NOMO-1 (cell line): ENCODE data around the gene MYO1E.
"Not testable (repeated sequence)": the region's sequence is repeated elsewhere in the genome, so short reads cannot be mapped to it uniquely, and the experiment has no call there.

ENCODE experiments used
- DNase-seq, 2 experiments: peaks; one replicate each; lab custom pipeline; 2025; ENCODE audit not compliant: unreplicated experiment in 2 of 2; lab: John Stamatoyannopoulos, UW

Gene MYO1E

DNA sequence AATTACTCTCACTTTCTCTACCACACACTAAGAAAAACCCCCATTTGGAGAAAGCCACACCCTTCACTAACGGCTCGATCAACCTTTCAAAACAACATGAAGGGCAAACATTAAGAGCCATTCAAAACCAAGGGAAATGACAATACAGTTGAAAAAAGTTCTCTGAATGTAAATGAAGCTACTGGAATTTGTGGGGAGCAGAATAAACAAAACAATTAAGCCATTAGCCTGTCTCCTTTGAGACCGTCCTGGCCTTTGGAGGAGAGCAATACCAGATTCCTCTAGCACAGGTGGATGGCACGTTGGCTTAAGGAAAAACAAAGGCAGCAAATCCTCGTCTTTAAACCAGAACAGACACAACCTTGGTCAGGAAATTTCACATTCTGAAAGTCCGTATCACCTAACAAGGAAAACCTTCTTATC, 18.7 kb downstream of the MYO1E start:
- DNase-seq: no peak

DNA sequence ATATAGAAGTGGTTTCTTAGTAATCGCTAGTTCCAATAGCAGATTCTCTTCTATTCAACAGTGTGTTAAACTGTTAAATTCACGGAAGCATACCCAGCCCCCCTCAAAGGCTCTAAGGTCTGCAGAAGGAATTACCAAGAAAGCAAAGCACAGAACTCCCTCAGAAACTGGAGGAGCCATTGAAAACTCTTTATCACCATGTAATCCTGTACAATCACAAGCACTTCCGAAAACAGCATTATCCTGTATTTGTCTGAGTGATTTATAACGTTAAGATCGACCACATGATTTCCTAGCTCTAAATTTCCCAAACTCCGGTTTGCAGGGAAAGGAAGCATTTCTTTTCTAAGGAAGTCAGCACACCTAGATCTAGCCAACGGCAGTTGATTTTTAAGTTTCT, 20.0 kb downstream of the MYO1E start:
- DNase-seq: no peak

DNA sequence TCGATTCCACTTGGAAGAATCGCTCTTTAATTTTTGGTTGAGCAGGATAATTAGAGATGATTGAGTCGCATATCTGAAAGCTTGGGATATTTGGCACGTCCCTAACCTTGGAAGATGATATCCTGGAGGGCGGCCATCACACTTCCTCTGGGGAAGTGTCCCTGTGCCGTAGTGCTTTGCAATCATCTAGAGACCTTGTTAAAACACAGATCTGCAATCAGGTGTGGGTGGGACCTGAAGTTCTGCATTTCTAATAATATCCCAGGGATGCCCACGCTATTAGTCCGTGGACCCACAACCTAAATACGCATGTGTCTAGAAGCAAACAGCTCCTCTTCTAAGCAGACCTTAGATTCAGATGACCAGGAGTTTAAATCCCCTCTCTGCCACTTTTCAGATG, 20.5 kb downstream of the MYO1E start:
- no peak for DNase-seq

DNA sequence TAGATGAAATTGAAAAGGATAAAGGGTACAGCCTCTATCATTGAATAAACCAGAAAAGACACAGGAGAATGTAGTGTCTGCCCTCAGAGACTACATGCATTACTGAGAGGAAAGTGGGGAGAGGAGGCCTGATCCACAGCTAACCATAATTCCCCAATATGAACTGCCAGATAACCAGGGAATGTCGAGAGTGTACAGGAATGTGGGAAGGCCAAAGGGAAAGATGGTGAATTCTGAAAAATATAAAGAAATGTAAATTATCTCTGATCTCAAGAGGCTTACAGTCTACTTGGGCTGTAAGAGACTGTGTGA, 22.3 kb downstream of the MYO1E start:
- DNase-seq: no peak

DNA sequence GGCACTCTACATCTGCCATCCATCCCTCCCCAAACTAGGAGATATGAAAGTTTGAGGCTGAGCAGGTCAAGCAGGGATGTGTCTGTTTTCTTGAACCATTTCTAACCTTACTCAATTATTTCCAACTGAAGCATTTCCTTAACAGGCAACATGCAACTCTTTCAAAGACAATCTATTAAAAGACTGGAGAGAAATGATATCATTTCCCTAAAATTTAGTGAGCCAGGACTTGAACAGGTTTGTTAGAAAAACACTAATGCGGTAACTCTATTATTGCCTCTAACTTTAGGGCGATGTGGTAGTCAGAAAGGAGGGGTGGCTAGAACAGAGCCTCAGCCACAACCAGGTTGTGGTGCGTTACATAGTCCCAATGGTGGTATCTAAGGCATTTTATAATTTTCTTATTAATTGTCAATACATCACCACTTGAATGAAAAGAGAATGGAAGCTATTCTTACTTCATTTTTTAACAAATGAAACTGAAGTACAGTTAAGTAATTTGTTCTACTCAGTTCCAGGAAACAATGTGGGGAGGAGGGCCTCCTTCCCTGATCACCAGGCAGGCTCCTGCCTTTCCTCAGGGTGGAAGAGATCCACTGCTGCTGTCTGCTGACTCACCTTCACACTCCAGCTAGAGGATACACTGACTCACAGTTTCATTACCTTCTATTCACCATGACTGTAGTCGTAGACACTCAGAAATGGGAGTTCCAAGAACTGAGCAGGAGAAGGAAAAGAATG, 22.8 kb downstream of the MYO1E start:
- peak in 1 of 2 experiments; percentile 61 for DNase-seq

DNA sequence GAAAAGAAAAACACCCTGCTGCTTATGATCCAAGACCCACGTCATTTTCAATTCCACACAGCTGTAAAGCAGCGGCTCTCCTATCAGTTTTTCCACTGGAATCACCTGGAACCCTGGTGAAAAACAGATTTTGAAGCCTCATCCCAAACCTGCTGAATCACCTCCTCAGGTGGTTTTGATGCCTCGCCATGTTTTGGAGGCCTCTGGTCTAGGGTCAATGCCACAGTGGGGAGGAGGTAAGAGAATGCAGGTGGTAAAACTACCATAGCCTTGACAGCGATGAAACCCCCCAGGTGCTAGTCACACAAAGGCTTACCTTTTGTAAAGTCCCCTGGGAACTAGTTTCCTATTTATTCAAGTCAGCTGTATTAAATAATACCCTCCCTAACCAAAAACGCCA, 24.8 kb downstream of the MYO1E start:
- no peak for DNase-seq

DNA sequence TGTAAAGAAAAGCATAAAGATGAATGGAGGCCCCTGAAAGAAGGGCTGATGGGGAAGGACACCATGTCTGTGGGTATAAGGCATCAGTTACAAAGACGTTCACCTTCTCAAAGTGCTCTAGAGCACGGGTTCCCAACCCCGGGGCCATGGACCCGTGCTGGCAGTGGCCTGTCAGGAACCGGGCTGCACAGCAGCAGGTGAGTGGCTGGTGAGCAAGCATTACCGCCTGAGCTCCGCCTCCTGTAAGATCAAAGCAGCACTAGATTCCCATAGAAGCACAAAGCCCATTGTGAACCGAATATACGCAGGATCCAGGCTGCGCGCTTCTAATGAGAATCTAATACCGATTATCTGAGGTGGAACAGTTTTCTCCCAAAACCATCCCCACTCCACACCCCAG, 25.7 kb downstream of the MYO1E start:
- no peak for DNase-seq

DNA sequence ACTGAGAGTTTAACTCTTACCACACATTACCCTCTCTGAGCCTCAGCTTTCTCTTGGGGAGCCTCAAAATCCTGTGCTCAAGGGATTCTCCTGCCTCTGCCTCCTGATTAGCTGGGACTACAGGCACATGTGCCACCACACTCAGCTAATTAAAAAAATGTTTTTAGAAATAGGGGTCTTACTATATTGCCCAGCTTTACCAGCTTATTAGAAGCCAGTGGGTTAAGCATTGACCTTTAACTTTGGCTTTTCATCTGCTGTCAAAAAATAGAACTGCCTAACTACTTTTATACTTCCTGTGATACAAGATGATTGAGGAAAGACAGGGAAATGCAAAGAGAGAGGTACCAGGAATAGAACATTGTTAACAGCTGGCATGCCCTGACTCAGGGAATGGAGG, 27.3 kb downstream of the MYO1E start:
- no peak for DNase-seq

DNA sequence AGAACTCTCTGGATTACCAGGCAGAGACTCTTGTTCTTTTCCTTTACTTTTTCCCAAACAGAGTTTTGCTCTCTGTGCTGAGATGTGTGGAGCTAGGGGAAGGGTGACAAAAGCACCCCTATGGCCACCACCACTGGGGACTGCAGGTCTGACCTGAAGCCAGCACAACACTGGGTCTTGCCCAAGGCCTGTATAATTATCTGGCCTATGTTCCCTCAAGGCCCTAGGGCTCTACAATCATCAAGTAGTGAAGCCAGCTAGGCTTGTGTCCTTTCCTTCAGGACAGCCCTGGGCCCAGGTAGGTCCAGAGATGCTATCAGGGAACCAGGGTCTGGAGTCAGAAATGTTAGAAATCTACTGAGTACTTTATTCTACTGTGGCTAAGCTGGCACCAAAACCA, 28.4 kb downstream of the MYO1E start:
- DNase-seq: no peak

DNA sequence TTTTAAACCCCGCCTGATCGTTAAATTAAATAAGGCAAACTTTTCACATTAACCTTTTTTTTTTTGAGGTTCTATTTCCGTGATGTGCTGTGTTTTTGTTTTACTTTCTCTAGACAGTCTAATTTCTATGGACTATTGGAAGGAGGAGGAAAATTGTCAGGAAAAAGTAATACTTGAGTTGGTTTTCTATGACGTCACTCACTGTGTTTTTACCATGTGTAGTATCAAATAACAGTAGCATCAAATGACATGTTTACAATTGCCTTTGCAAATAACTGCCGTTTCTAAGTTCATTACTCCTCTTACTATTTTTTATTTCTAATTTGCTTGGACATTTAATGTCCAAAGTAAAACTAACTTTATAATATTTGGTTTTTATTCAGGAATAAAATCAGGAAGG, 32.3 kb downstream of the MYO1E start:
- DNase-seq: no peak

DNA sequence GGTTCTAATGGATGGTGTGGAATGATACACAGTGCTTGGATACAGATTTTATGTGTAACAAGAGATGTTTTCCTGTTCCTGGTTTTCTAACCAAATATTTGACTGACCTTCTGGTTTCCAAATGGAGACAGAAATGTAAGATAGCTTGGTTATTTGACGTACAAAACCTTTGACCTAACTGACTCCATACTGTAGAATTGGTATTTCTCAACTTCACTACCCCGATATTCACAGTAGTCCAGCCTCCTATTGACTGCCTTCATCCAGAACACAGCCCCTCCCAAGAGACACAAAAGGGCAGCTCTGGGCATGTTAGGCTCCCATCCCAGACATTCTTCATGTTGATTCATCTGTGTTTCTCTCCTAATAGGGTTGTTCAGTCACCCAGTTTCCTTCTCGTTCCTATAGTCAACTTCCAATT, 33.4 kb downstream of the MYO1E start:
- no peak for DNase-seq

DNA sequence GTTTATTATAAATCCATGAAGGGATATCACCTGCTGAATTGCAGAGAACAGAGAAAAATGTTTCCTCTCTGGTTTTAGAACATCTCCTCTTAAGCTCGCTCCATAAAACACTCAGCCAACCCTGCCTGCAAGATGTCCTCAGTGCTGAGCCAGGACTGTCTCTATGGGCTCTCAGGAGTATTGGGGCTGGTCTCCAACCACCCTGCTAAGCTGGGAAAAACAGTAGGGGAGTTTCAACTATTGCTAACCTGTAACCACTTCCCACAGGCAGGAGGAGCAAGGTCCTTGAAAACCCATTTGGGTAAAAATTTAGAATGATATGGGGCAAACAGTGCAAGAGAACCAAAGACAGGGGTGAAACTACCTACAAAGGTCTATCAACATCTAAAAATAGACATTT, 34.3 kb downstream of the MYO1E start:
- no peak for DNase-seq

DNA sequence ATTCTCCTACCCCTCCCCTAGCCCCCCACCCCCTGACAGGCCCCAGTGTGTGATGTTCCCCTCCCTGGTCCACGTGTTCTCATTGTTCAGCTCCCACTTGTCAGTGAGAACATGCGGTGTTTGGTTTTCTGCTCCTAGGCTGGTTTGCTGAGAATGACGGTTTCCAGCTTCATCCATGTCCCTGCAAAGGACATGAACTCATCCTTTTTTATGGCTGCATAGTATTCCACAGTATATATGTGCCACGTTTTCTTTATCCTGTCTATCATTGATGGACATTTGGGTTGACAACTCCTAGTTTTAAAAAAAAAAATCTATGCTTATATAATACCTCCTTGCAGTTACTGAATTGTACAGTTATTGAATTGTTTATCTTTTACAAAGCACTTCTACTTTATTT, 35.9 kb downstream of the MYO1E start:
- DNase-seq: not testable (repeated sequence)

DNA sequence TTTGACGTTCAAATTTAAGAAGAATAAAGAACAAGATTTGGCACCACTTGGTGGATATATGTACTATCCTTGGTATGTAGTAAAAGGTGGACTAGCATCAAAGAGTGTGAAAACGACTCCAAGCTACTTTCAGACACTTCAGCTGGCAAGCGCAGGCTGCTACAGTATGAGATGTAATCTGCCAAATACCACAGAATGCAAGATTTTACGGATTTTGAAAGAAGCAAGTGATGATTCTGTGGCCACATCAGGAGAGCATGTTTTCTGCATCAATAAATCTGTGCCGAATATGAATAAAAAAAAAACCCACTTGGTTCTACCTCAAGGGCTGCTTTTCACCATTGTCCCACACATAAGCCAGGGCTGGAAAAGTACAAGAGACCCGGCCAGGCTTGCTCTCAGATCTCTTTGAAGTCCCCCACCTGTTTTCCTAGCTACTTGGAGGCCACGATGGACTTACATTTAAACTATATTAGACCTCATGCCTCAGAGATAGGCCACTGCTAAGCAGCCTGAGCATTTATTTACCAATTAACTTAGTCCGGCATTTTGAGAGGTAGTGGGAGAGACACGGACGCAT, 37.4 kb downstream of the MYO1E start:
- no peak for DNase-seq

DNA sequence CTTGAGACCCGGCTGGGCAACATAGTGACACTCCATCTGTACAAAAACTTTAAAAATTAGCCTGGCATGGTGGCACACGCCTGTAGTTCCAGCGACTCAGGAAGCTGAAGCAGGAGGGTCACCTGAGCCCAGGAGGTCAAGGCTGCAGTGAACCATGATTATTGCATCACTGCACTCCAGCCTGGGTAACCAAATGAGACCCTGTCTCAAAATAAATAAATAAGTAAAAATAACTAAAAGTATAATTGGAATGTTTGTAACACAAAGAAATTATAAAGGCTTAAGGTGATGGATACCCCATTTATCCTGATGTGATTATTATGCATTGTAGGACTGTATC, 38.6 kb downstream of the MYO1E start:
- no peak for DNase-seq

DNA sequence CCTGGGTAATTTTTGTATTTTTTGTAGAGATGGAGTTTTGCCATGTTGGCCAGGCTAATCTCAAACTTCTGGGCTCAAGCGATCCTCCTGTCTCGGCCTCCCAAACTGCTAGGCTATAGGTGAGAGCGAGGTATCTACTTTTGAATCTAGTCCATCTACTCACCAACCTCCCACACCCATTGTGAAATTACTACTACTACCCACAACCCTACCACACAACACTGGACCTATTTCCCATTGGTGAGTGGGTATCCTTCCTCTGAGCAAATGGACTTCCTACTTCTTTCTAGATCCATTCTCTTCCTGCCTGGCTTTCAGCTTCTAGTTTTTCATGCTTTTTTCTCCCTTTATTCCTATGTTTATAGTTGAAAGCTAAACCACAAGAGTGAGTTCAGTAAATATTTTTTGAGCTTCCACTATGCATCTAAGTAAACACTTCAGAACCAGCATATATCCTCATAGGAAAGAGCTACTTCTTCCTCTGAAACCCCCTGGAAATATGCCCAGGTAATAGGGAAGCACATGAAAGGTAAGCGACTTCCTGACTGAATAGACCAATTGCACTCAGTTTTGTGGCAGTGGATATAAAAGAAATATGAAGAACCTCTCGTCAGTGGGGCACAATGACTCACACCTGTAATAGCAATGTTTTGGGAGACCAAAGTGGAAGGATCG, 39.1 kb downstream of the MYO1E start:
- DNase-seq: no peak

DNA sequence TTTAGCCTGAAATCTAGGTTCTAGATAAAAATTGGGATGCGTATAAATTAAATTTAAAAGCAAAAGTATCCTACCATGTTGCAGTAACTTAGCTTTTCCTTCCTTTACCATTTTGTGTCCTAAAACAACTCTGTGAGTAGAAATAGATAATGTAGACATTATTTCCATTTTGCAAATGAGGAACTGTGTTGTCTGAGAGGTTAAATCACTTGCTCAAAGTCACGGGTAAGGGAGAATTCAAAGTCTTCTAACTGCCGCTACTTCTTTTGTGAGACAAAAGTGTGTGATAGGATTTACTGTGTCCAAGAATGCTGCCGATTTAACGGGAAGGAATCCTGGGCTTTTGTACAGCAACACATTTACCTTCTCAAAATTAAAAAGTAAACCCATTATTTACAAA, 40.7 kb downstream of the MYO1E start:
- peak in 1 of 2 experiments; percentile 25 for DNase-seq

DNA sequence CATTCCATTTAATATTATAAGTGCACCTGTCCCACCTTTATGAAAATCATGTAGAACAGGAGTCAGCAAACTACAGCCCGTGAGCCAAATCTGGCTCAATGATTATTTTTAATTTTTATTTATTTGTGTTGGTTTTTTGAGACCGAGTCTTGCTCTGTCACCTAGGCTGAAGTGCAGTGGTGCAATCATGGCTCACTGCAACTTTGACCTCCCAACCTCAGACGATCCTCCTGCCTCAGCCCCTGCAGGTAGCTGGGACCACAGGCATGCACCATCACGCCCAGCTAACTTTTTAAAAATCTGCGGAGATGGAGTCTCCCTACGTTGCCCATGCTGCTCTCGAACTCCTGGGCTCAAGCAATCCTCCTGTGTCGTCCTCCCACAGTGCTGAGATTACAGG, 42.0 kb downstream of the MYO1E start:
- no peak for DNase-seq

DNA sequence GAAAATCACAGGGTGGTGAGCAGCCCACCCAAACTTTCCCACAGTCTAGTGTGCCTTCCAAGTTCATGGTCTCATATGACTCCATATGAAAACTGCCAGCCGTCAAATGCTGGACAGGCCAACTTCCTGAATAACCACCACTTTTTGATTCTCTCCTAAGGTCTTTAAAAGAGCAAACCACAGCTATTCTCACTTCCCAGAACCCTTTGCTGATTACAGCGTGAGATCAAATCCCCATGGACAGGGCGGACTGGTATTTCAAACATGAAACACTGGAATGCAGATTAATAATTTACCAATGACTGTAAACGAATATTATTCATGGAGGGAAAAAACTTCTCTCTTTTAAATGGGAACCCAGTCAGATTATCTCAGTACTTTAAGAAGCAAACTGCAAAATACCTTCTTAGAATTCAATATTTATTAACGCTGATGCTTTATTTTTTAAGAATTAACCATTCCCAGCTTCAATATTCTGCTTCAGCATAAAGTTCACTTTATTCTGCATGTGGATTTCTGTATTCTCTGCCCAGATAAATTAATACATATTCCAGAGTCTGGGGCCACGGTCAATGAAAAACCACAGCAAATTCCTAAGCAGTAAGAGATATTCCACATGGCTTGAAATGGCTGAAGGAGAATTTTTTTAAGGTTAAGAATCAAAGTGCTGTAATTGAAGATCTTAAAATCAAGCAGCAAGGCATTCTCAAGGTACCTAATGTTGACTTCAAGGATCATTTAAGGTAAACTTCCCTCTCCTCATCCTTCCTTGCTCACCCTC, 42.9 kb downstream of the MYO1E start:
- DNase-seq: no peak

DNA sequence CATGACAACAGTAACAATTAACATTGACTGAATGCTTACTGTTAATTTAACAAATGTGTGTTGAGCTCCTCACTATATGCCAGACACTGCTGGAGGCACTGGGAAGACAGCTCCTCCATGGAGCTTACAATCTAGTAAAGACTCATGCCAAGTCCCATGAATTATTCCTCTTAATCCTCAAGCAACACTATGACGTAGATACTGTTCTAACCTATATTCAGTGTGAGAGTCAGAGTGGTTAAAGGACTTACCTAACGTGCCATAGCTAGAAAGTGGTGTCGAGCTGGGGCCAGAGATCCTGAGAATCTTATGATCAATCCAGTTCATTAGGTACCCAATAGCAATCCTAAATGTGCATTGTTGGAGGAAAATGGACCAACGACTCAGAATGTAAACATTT, 43.6 kb downstream of the MYO1E start:
- DNase-seq: no peak

DNA sequence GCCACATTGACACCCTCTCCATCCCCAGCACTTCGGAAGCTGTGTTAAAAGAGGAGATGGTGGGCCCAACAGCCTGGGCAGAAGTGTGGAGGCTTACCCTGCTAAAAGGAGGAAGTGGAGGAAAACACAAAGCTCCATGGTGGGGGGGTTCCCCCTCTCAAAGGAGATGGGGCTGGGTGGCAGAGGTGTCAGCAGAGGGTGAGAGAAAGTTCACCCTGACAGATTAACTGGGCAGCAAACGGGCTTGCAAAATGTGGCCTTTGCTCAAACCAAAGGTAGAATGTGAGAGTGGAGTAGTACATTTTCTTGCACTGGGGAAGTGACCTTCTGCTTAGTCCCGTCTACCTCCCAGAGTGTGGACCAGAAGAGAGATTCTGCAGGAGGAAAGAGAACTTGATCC, 44.7 kb downstream of the MYO1E start:
- DNase-seq: peak in 1 of 2 experiments; percentile 25

DNA sequence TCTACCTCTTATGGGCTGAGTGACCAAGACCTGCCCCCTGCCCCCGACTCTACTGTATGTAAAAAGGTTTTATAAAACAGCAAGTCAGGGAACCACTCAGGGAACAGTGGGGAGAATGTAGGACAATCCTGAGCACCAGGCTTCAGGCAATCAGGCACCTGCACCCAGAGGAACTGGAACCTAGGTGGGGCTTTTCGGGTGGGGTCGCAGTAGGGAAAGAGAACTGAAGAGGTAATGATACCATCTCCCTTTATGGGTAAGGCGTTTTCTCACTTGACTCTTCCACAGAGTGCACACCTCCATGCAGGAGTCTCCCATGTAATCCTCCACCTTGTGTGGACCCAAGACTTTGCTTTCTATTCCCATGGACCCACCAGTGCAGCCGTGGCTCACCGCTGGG, 45.8 kb downstream of the MYO1E start:
- DNase-seq: no peak
